Measurements from ENCODE around the gene ZNF292.

DNA sequence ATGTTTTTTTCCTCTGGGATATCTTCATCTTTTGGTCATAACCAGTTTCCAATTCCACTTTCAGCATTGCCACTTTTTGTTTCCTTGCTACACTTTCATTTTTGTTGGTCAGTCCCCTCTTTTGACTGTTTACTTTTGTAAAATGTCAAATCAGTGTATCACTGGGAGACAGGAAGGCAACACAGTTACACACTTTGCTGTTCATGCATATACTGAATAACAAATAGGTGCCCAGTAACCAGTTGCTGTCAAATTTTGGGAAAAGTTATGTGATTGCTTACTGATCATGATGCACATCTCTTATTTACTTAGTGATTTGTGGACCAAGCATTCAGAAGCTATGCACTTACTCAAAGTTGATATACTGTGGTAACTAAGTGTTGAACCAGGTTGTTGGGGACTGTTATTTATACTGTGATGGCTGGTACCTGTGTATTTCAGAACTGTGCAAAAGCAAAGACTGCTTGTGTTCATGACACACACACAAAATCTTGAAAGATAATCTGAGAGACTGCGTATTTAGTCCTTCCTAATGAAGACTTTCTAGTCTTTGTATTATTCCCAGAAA lies 41.0 kb downstream of the ZNF292 start:
- TF ChIP-seq, protein P1, sequence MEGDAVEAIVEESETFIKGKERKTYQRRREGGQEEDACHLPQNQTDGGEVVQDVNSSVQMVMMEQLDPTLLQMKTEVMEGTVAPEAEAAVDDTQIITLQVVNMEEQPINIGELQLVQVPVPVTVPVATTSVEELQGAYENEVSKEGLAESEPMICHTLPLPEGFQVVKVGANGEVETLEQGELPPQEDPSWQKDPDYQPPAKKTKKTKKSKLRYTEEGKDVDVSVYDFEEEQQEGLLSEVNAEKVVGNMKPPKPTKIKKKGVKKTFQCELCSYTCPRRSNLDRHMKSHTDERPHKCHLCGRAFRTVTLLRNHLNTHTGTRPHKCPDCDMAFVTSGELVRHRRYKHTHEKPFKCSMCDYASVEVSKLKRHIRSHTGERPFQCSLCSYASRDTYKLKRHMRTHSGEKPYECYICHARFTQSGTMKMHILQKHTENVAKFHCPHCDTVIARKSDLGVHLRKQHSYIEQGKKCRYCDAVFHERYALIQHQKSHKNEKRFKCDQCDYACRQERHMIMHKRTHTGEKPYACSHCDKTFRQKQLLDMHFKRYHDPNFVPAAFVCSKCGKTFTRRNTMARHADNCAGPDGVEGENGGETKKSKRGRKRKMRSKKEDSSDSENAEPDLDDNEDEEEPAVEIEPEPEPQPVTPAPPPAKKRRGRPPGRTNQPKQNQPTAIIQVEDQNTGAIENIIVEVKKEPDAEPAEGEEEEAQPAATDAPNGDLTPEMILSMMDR (conservative IDR thresholded peaks at IDR 0.05; ENCODE audit: low read depth, low read length), result no peak
- TF ChIP-seq EZH2 (IDR thresholded peaks at IDR 0.05; ENCODE audit: borderline replicate concordance, low read depth, low read length, poor library complexity, severe bottlenecking), result no peak

All from A673 (cell line).